ENCODE results near the gene CTXND1.
"Not testable (repeated sequence)": the region's sequence is repeated elsewhere in the genome, so short reads cannot be mapped to it uniquely, and the experiment has no call there.

The CTXND1 gene

DNA sequence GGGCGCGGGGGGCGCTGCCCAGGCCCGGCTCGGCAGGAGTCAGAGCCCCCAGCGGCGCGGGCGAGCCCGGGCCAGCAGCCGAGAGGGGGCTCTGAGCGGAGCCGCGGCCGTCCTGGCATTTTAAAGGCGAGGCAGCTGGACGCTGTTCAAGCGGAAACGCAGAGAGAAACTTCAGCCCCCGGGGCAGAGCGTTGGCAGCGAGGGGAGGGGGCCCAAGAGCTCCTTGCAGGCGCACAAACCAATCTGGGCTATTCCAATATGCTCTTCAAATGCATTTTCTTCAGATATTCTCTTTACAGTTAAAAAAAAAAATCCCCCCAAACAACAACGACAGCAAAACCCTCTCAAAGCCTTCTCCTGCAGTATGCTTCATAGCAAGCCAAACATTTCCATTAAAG, at the start of gene CTXND1:
Gene CTXND1 (minus strand): TSS at position 93 of the 398 bp plus-strand sequence. CDS start 50,264 bp downstream, outside the sequence.
- no peak for DNase-seq

- DNase-seq = no peak
Observed at GRCh38 chr15:80301472-80301871, 49.5 kb upstream of the CTXND1 start.

GRCh38 chr15:80295777-80296176, 43.8 kb upstream of the CTXND1 start:
- not testable (repeated sequence) for DNase-seq

- no peak for DNase-seq
Observed at GRCh38 chr15:80292079-80292478, 40.1 kb upstream of the CTXND1 start.

DNA sequence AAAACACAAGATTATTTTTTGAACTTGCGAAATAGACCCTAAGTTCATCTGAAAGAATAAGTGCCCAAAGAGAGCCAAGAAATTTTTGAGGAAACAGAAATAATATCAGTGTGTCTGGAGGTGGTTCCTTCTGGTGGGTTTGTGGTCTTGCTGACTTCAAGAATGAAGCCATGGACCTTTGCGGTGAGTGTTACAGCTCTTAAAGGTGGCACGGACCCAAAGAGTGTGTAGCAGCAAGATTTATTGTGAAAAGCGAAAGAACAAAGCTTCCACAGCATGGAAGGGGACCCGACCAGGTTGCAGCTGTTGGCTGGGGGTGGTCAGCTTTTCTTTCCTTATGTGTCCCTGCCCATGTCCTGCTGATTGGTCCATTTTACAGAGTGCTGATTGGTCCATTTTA, 38.9 kb upstream of the CTXND1 start:
- not testable (repeated sequence) for DNase-seq

GRCh38 chr15:80289528-80290495, 37.8 kb upstream of the CTXND1 start:
- no peak for DNase-seq

GRCh38 chr15:80288131-80288530, 36.1 kb upstream of the CTXND1 start:
- no peak for DNase-seq

GRCh38 chr15:80286055-80286454, 34.0 kb upstream of the CTXND1 start:
- no peak for DNase-seq

- DNase-seq = no peak
Observed at GRCh38 chr15:80285379-80285778, 33.4 kb upstream of the CTXND1 start.

GRCh38 chr15:80283531-80283930, 31.5 kb upstream of the CTXND1 start:
- no peak for DNase-seq

- no peak for DNase-seq
Observed at GRCh38 chr15:80277147-80277546, 25.1 kb upstream of the CTXND1 start.

- no peak for DNase-seq
Observed at GRCh38 chr15:80275961-80276360, 23.9 kb upstream of the CTXND1 start.

GRCh38 chr15:80274996-80275395, 23.0 kb upstream of the CTXND1 start:
- no peak for DNase-seq

- DNase-seq = no peak
Observed at GRCh38 chr15:80274554-80274953, 22.5 kb upstream of the CTXND1 start.

- no peak for DNase-seq
Observed at GRCh38 chr15:80272987-80273386, 21.0 kb upstream of the CTXND1 start.

GRCh38 chr15:80270472-80270871, 18.5 kb upstream of the CTXND1 start:
- DNase-seq = no peak

GRCh38 chr15:80268101-80268500, 16.1 kb upstream of the CTXND1 start:
- no peak for DNase-seq

DNA sequence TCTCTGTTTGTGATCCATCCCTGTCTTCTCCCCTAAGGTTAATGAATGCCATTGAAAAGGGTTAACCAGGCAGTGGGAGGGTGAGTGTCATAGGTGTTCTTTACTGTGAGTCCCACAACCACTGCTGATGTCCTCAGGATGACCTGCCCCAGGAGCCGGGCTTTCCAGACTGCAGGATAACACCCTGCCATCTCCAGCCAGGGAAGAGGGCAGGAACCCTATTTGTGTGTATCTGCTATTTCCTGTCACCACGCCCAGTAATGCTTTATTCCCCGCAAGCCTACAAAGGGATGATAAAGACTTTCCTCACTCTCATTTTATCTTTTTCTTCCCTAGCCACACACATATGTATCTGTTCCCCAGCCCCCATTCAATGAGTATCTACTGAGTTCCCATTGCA, 15.6 kb upstream of the CTXND1 start:
- no peak for DNase-seq

GRCh38 chr15:80266745-80267144, 14.7 kb upstream of the CTXND1 start:
- DNase-seq = no peak

GRCh38 chr15:80266113-80266512, 14.1 kb upstream of the CTXND1 start:
- no peak for DNase-seq

GRCh38 chr15:80265021-80265420, 13.0 kb upstream of the CTXND1 start:
- DNase-seq = no peak

DNA sequence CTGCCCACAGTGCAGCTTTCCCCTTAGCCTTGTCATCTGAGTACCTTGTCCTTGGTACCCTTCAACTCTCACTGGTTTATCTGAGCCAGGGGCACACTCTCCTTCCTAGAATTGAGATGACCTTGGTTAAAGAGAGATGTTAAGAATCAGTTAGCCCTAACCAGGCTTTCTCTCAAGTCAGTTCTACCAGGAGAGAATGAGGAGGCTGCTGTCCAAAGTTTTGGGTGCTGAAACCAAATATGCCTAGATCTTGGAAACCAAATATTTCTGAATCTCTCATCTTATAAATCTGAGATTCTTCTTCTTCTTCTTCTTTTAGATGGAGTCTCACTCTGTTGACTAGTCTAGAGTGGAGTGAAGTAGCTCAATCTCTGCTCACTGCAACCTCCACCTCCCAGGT, 12.0 kb upstream of the CTXND1 start:
- no peak for DNase-seq

- no peak for DNase-seq
Observed at GRCh38 chr15:80260551-80260950, 8.5 kb upstream of the CTXND1 start.

DNA sequence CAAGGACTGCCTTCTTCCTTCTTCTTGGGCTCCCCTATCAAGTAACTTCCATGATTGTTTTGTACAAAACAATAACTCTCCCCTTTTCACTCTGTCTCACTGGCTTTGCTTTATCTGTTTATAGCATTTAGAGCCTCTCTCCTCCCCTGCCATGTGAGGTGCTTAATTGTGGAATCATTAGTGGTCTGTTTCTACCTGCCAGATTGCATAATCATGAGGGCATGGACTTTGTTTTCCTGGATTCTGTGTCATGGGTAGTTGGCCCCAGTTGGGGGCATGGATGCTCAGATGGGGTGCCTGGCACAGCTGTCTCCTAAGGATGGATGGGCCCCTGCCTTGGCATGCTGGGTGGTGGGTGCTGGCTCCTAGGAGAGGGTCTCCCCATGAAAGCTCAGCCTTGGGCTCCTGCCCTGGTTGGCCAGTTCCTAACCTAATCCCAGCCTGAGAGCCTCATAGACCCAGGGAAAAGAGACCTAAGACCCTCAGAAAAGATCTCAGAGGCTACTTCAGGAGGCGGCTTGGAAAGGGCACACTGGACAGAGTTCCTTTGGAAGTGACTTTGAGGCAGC, 8.0 kb upstream of the CTXND1 start:
- DNase-seq = no peak
